OCI-LY1 (cell line): Measurements from ENCODE around the gene CFAP157.

Source experiments
- H2AFZ ChIP-seq: fragments of 200-600 bp; sonication (generic), shearing (Covaris generic); 2 replicates; pipeline ENCODE4 v1.6.0; 2014; ENCODE audit warnings: antibody characterized with exemption, mild to moderate bottlenecking, low read length
- H3F3A ChIP-seq: fragments of 200-600 bp; sonication (generic), shearing (Covaris generic); 2 replicates; pipeline ENCODE4 v1.6.0; 2014; ENCODE audit warnings: mild to moderate bottlenecking, antibody characterized with exemption, low read length, moderate library complexity; ENCODE audit not compliant: insufficient read depth
- H3K27ac ChIP-seq: fragments of 200-600 bp; sonication (generic); 2 replicates; pipeline ENCODE4 v1.5.1; 2014; ENCODE audit warnings: low read length, mixed run types, mild to moderate bottlenecking, low read depth; ENCODE audit not compliant: poor library complexity, severe bottlenecking
- H3K27me3 ChIP-seq: fragments of 200-600 bp; sonication (generic); 2 replicates; pipeline ENCODE4 v1.6.0; 2014; ENCODE audit warnings: antibody characterized with exemption, mild to moderate bottlenecking, low read length, moderate library complexity; ENCODE audit not compliant: insufficient read depth
- H3K36me3 ChIP-seq: fragments of 200-600 bp; sonication (generic); 2 replicates; pipeline ENCODE4 v1.6.1; 2014; ENCODE audit warnings: mild to moderate bottlenecking, antibody characterized with exemption, low read length, moderate library complexity, mixed read lengths; ENCODE audit not compliant: insufficient read depth
- H3K4me1 ChIP-seq: fragments of 200-600 bp; sonication (generic); 2 replicates; pipeline ENCODE4 v1.5.1; 2014; ENCODE audit warnings: mild to moderate bottlenecking, low read length, moderate library complexity; ENCODE audit not compliant: insufficient read depth, severe bottlenecking
- H3K4me2 ChIP-seq: fragments of 200-600 bp; sonication (generic), shearing (Covaris generic); 2 replicates; pipeline ENCODE4 v1.6.1; 2014; ENCODE audit warnings: low read length
- H3K4me3 ChIP-seq: fragments of 200-600 bp; sonication (generic); 2 replicates; pipeline ENCODE4 v1.5.1; 2014; ENCODE audit warnings: low read length, low read depth, mild to moderate bottlenecking, mixed read lengths; ENCODE audit not compliant: poor library complexity, severe bottlenecking
- H3K79me2 ChIP-seq: fragments of 200-600 bp; shearing (Covaris generic); 2 replicates; pipeline ENCODE4 v1.6.1; 2016; ENCODE audit warnings: mixed run types, low read length, mixed read lengths; ENCODE audit not compliant: insufficient read depth
- H3K9ac ChIP-seq: fragments of 200-600 bp; sonication (generic), shearing (Covaris generic); 2 replicates; pipeline ENCODE4 v1.6.1; 2014; ENCODE audit warnings: mild to moderate bottlenecking, low read length, mixed read lengths
- H3K9me2 ChIP-seq: fragments of 200-600 bp; sonication (generic), shearing (Covaris generic); 2 replicates; pipeline ENCODE4 v1.6.1; 2014; ENCODE audit warnings: low read depth, mild to moderate bottlenecking, low read length, mixed read lengths
- H3K9me3 ChIP-seq: fragments of 200-600 bp; shearing (Covaris generic); 2 replicates; pipeline ENCODE4 v1.6.1; 2014; ENCODE audit warnings: low read length, mixed read lengths
- H4K20me1 ChIP-seq: fragments of 200-600 bp; sonication (generic), shearing (Covaris generic); 2 replicates; pipeline ENCODE4 v1.6.0; 2016; ENCODE audit warnings: mild to moderate bottlenecking, low read length; ENCODE audit not compliant: insufficient read depth
- CTCF ChIP-seq: fragments of 200-600 bp; sonication (generic), shearing (Covaris generic); IDR thresholded peaks from 2 replicates; pipeline ENCODE4 v1.5.1; 2017; ENCODE audit warnings: mild to moderate bottlenecking, antibody characterized with exemption, low read length, moderate library complexity, mixed read lengths
- EZH2 ChIP-seq: fragments of 200-600 bp; sonication (generic), shearing (Covaris generic); IDR thresholded peaks from 2 replicates; pipeline ENCODE4 v1.8.0; 2017; ENCODE audit warnings: borderline replicate concordance, mixed run types, mild to moderate bottlenecking, antibody characterized with exemption, low read length, moderate library complexity, mixed read lengths

Gene CFAP157

GRCh38 chr9:127715470-127716337 lies 8.9 kb downstream of the CFAP157 start, which contains the start of the genes PTRH1 and TTC16:
Gene PTRH1, minus strand, starts transcription at chr9:127715663. Its CDS starts 24 bp downstream, at chr9:127715639.
Gene TTC16, plus strand, starts transcription at chr9:127716079. Its CDS starts 67 bp downstream, at chr9:127716146.
- H3K4me2 ChIP-seq = peak within 1 kb of the TSS; percentile 82
- peak within 1 kb of the TSS; percentile 62 for H3K9ac ChIP-seq
- no peaks in the 10 kb centered on the region for H4K20me1 ChIP-seq
- H3K9me2 ChIP-seq = no peaks in the 10 kb centered on the region
- peaks cover 5% of the 10 kb centered on the region for H3K4me1 ChIP-seq
- H3K27me3 ChIP-seq = no peaks in the 10 kb centered on the region
- TF ChIP-seq EZH2 (no peak), CTCF (no peak)
- no peaks in the 10 kb centered on the region for H3K9me3 ChIP-seq
- H3K36me3 ChIP-seq = no peaks in the 10 kb centered on the region
- H3F3A ChIP-seq = no peaks in the 10 kb centered on the region
- H2AFZ ChIP-seq = no peak within 1 kb of the TSS
- H3K4me3 ChIP-seq = peak within 1 kb of the TSS; percentile 72
- no peaks in the 10 kb centered on the region for H3K79me2 ChIP-seq
- H3K27ac ChIP-seq = no peak within 1 kb of the TSS

- Histone ChIP-seq H3K27ac (no peak overlapping the region), H3K9me2 (no peaks in the 10 kb centered on the region), H3K4me2 (peak overlapping the region; percentile 82), H3K79me2 (no peaks in the 10 kb centered on the region), H3K4me1 (peaks cover 5% of the 10 kb centered on the region), H2AFZ (no peak overlapping the region), H3K9me3 (no peaks in the 10 kb centered on the region), H3K27me3 (no peaks in the 10 kb centered on the region), H4K20me1 (no peaks in the 10 kb centered on the region), H3K36me3 (no peaks in the 10 kb centered on the region), H3K4me3 (peak overlapping the region; percentile 72), H3F3A (no peaks in the 10 kb centered on the region), H3K9ac (no peak overlapping the region; the same call in 1 of the 2 replicates)
- TF ChIP-seq CTCF = no peak
- no peak for TF ChIP-seq EZH2
Measured at GRCh38 chr9:127716412-127716811, 9.6 kb downstream of the CFAP157 start.

- H3K4me2 ChIP-seq = no peak overlapping the region
- peaks cover 5% of the 10 kb centered on the region for H3K4me1 ChIP-seq
- H3K27ac ChIP-seq = no peak overlapping the region
Measured at GRCh38 chr9:127717766-127718165, 11.0 kb downstream of the CFAP157 start.

More at GRCh38 chr9:127717766-127718165, 11.0 kb downstream of the CFAP157 start:
- Histone ChIP-seq H3K27me3 (peaks cover 4% of the 10 kb centered on the region; the same call in 1 of the 2 replicates), H3K36me3 (no peaks in the 10 kb centered on the region), H3K9me2 (no peaks in the 10 kb centered on the region), H3K9ac (no peak overlapping the region), H2AFZ (no peak overlapping the region), H4K20me1 (no peaks in the 10 kb centered on the region), H3K4me3 (no peak overlapping the region), H3F3A (no peaks in the 10 kb centered on the region), H3K9me3 (no peaks in the 10 kb centered on the region), H3K79me2 (no peaks in the 10 kb centered on the region)
- no peak for TF ChIP-seq EZH2
- no peak for TF ChIP-seq CTCF
